Mesenteric fat pad (tissue), 1 donor: ENCODE data around the gene CRTC2. TPM values are rescaled to one million over a fixed set of nuclear protein-coding genes. Genes with fewer than 3 reads are reported as not detected.

Experiments used
- DNase-seq: peaks from one replicate; pipeline ENCODE4 v3.0.0-alpha.2; 2020; ENCODE audit warnings: low spot score
- total RNA-seq: library from RNA; stranded (reverse); fragmentation: NEBNext Ultra II Directional; extraction: Animal tissue kit (Norgen Biotek cat#: 25700); gene quantifications from one replicate; pipeline ENCODE4 v1.2.1, GENCODE V29; 2021
- donor health status: DM: yes; HTN: yes; CAD: no.

CRTC2 gene
- total RNA-seq, 1 donor from 2014 or later = 36.4 TPM

GRCh38 chr1:153973525-153973924, 15.1 kb upstream of the CRTC2 start:
- no peak for DNase-seq

GRCh38 chr1:153973071-153973470, 14.7 kb upstream of the CRTC2 start:
- DNase-seq = no peak

- DNase-seq = no peak
These were observed 11.9 kb upstream of the CRTC2 start for GRCh38 chr1:153970346-153970745.

- no peak for DNase-seq
These were observed 10.6 kb upstream of the CRTC2 start for GRCh38 chr1:153968972-153969371.

GRCh38 chr1:153968408-153968807, 10.0 kb upstream of the CRTC2 start:
- DNase-seq = no peak

GRCh38 chr1:153968000-153968363, 9.6 kb upstream of the CRTC2 start:
- DNase-seq = no peak

- peak; percentile 94 for DNase-seq
These were observed 8.9 kb upstream of the CRTC2 start, which contains the start of gene CREB3L4 for GRCh38 chr1:153967107-153967999. CREB3L4 (plus strand) TSS chr1:153967902; CDS start chr1:153968526, 624 bp downstream.

GRCh38 chr1:153963850-153964331, 5.5 kb upstream of the CRTC2 start:
- DNase-seq = no peak

GRCh38 chr1:153963030-153963849, 4.8 kb upstream of the CRTC2 start, which contains the start of gene SLC39A1:
SLC39A1 (minus strand) TSS chr1:153963537; CDS start chr1:153962715, 822 bp downstream.
- peak; percentile 98 for DNase-seq

- no peak for DNase-seq
These were observed 3.9 kb upstream of the CRTC2 start for GRCh38 chr1:153962088-153963029.

- no peak for DNase-seq
These were observed 3.0 kb upstream of the CRTC2 start for GRCh38 chr1:153961421-153961820.

- no peak for DNase-seq
These were observed 1.8 kb upstream of the CRTC2 start for GRCh38 chr1:153960206-153960605.

GRCh38 chr1:153959454-153959853, 1.0 kb upstream of the CRTC2 start:
- DNase-seq = no peak

GRCh38 chr1:153958961-153959260, 499 bp upstream of the CRTC2 start:
- DNase-seq = no peak

- DNase-seq = no peak
These were observed 685 bp downstream of the CRTC2 start for GRCh38 chr1:153957744-153958110.

- no peak for DNase-seq
These were observed 1.3 kb downstream of the CRTC2 start for GRCh38 chr1:153956997-153957715.

GRCh38 chr1:153954826-153955225, 3.6 kb downstream of the CRTC2 start:
- no peak for DNase-seq

- no peak for DNase-seq
These were observed 4.5 kb downstream of the CRTC2 start for GRCh38 chr1:153953859-153954365.

GRCh38 chr1:153951801-153952200, 6.6 kb downstream of the CRTC2 start:
- DNase-seq = no peak

- no peak for DNase-seq
These were observed 7.2 kb downstream of the CRTC2 start for GRCh38 chr1:153951183-153951582.
